H1 (cell line): ENCODE results near the gene LTBP1. TPM values are rescaled to one million over a fixed set of nuclear protein-coding genes. Genes with fewer than 3 reads are reported as not detected.

Experiments used
- CTCF ChIA-PET: fragments of 300-600 bp; sonication (Branson Sonifier 250); formaldehyde crosslinking; loops from one replicate; lab custom pipeline; 2021; ENCODE audit not compliant: partially characterized antibody; lab: Charles Lee
- POLR2A ChIA-PET: fragments of 300-600 bp; sonication (Branson Sonifier 250); formaldehyde crosslinking; loops from one replicate; lab custom pipeline; 2021; ENCODE audit warnings: inconsistent platforms; ENCODE audit not compliant: partially characterized antibody; lab: Charles Lee
- DNase-seq, 2 experiments: peaks; one replicate each; pipeline versions ENCODE4 v3.0.0 to v3.0.0-alpha.2; 2010 to 2022; ENCODE audit warnings: low spot score in 2 of 2, low read depth in 1 of 2, mixed read lengths in 1 of 2
- FAIRE-seq: peaks from 2 replicates; lab custom pipeline; 2011; peaks lifted over from hg19 to GRCh38; lab: Jason Lieb, UNC
- H2AFZ ChIP-seq: 2 replicates; pipeline ENCODE4 v1.8.1; 2012; ENCODE audit warnings: low read length, inconsistent platforms
- H2AK5ac ChIP-seq: 2 replicates; pipeline ENCODE4 v1.6.1; 2013; ENCODE audit warnings: low read depth, low read length
- H2BK120ac ChIP-seq: replicated peaks from 2 replicates; pipeline ENCODE3; 2013; ENCODE audit warnings: low read depth, low read length, inconsistent platforms
- H2BK12ac ChIP-seq: 2 replicates; pipeline ENCODE4 v1.6.1; 2013; ENCODE audit warnings: low read depth, low read length
- H2BK15ac ChIP-seq: 2 replicates; pipeline ENCODE4 v1.6.1; 2013; ENCODE audit warnings: low read length
- H2BK20ac ChIP-seq: 2 replicates; pipeline ENCODE4 v1.6.1; 2013; ENCODE audit warnings: low read length
- H2BK5ac ChIP-seq: 2 replicates; pipeline ENCODE4 v1.6.1; 2013; ENCODE audit warnings: low read depth, low read length
- H3K14ac ChIP-seq: 2 replicates; pipeline ENCODE4 v1.6.1; 2013; ENCODE audit warnings: inconsistent platforms; ENCODE audit not compliant: insufficient read length
- H3K18ac ChIP-seq: 2 replicates; pipeline ENCODE4 v1.6.1; 2013; ENCODE audit warnings: low read length; ENCODE audit errors: extremely low read depth
- H3K23ac ChIP-seq: 2 replicates; pipeline ENCODE4 v1.6.1; 2013; ENCODE audit warnings: inconsistent platforms; ENCODE audit not compliant: insufficient read length
- H3K23me2 ChIP-seq: 2 replicates; pipeline ENCODE4 v1.6.1; 2013; ENCODE audit warnings: low read depth, low read length
- H3K27ac ChIP-seq: 2 replicates; pipeline ENCODE4 v1.6.1; 2011; ENCODE audit warnings: low read depth, low read length, inconsistent platforms
- H3K27me3 ChIP-seq, 4 experiments: replicated peaks in 1 of 4; 1 replicate in 1 of 4; 2 replicates in 3 of 4; pipeline versions ENCODE4 v1.6.1 to v1.8.1; 2011 to 2013; ENCODE audit warnings: low read length in 3 of 4, mild to moderate bottlenecking in 3 of 4, inconsistent platforms in 2 of 4, mixed read lengths in 2 of 4, moderate library complexity in 1 of 4; ENCODE audit not compliant: control insufficient read depth in 3 of 4, insufficient read depth in 3 of 4; ENCODE audit errors: extremely low read depth in 1 of 4
- H3K36me3 ChIP-seq, 4 experiments: 2 replicates each; pipeline versions ENCODE4 v1.6.1 to v1.8.1; 2011 to 2013; ENCODE audit warnings: mild to moderate bottlenecking in 4 of 4, low read length in 3 of 4, moderate library complexity in 2 of 4, control low read depth in 1 of 4, inconsistent platforms in 1 of 4; ENCODE audit not compliant: insufficient read depth in 4 of 4, control insufficient read depth in 2 of 4
- H3K4ac ChIP-seq: replicated peaks from 2 replicates; pipeline ENCODE3; 2013; ENCODE audit warnings: low read length, low read depth, mixed read lengths, inconsistent platforms; ENCODE audit not compliant: insufficient read length
- H3K4me1 ChIP-seq, 4 experiments: replicated peaks in 1 of 4; 1 replicate in 1 of 4; 2 replicates in 3 of 4; pipeline versions ENCODE4 v1.6.1 to v1.8.1; 2011 to 2013; ENCODE audit warnings: low read length in 3 of 4, inconsistent platforms in 2 of 4, mixed read lengths in 1 of 4; ENCODE audit not compliant: insufficient read depth in 4 of 4, control insufficient read depth in 3 of 4
- H3K4me2 ChIP-seq, 2 experiments: 2 replicates each; pipeline versions ENCODE4 v1.6.1 to v1.8.1; 2011 to 2013; ENCODE audit warnings: low read depth in 2 of 2, low read length in 2 of 2, control low read depth in 1 of 2, inconsistent platforms in 1 of 2, mild to moderate bottlenecking in 1 of 2; ENCODE audit not compliant: insufficient read depth in 1 of 2
- H3K4me3 ChIP-seq, 4 experiments: fragments of 200-600, 300-600 bp in 1 of 4; sonication (generic), shearing (Covaris generic), sonication (Bioruptor Twin) in 1 of 4; 2 replicates each; pipeline versions ENCODE4 v1.5.1 to v1.8.1; 2011 to 2016; ENCODE audit warnings: low read length in 4 of 4, low read depth in 3 of 4, control low read depth in 2 of 4, inconsistent platforms in 2 of 4, mild to moderate bottlenecking in 2 of 4, mixed read lengths in 1 of 4, moderate library complexity in 1 of 4; ENCODE audit not compliant: insufficient read depth in 2 of 4; ENCODE audit errors: extremely low read depth in 1 of 4
- H3K56ac ChIP-seq: replicated peaks from 2 replicates; pipeline ENCODE3; 2013; ENCODE audit warnings: low read depth, mild to moderate bottlenecking, mixed read lengths, low read length, inconsistent platforms; ENCODE audit not compliant: insufficient read length
- H3K79me1 ChIP-seq: 2 replicates; pipeline ENCODE4 v1.6.1; 2013; ENCODE audit warnings: low read depth, low read length, control low read depth
- H3K79me2 ChIP-seq, 2 experiments: 2 replicates each; pipeline versions ENCODE4 v1.6.1 to v1.8.1; 2012 to 2013; ENCODE audit warnings: low read length in 2 of 2, mild to moderate bottlenecking in 2 of 2, inconsistent platforms in 1 of 2; ENCODE audit not compliant: insufficient read depth in 2 of 2, control insufficient read depth in 1 of 2
- H3K9ac ChIP-seq, 4 experiments: replicated peaks in 1 of 4; 1 replicate in 1 of 4; 2 replicates in 3 of 4; pipeline versions ENCODE4 v1.6.1 to v1.8.1; 2011 to 2013; ENCODE audit warnings: low read depth in 3 of 4, low read length in 3 of 4, control low read depth in 2 of 4, mild to moderate bottlenecking in 2 of 4, moderate library complexity in 2 of 4, inconsistent platforms in 1 of 4; ENCODE audit errors: extremely low read depth in 1 of 4
- H3K9me3 ChIP-seq, 2 experiments: 2 replicates each; pipeline versions ENCODE4 v1.6.1 to v1.8.1; 2012 to 2013; ENCODE audit warnings: mild to moderate bottlenecking in 2 of 2, moderate library complexity in 2 of 2, control low read depth in 1 of 2, inconsistent platforms in 1 of 2, low read depth in 1 of 2, low read length in 1 of 2, mixed read lengths in 1 of 2; ENCODE audit not compliant: insufficient read depth in 2 of 2
- H4K20me1 ChIP-seq, 2 experiments: replicated peaks in 1 of 2; 2 replicates each; pipeline versions ENCODE3 to v1.8.1; 2011 to 2013; ENCODE audit warnings: inconsistent platforms in 2 of 2, low read length in 2 of 2, mild to moderate bottlenecking in 1 of 2; ENCODE audit not compliant: insufficient read depth in 2 of 2, control insufficient read depth in 1 of 2
- H4K5ac ChIP-seq: 2 replicates; pipeline ENCODE4 v1.6.1; 2013; ENCODE audit warnings: low read length, low read depth, mixed read lengths, inconsistent platforms; ENCODE audit not compliant: insufficient read length
- H4K8ac ChIP-seq: 2 replicates; pipeline ENCODE4 v1.8.0; 2013; ENCODE audit warnings: mild to moderate bottlenecking, moderate library complexity, low read length, inconsistent platforms; ENCODE audit not compliant: insufficient read depth; ENCODE audit errors: extremely low read depth
- H4K91ac ChIP-seq: replicated peaks from 2 replicates; pipeline ENCODE3; 2013; ENCODE audit warnings: low read length, mixed read lengths, inconsistent platforms; ENCODE audit not compliant: insufficient read length
- EZH2 ChIP-seq: fragments of 200-600 bp; sonication (generic); IDR thresholded peaks from 2 replicates; pipeline ENCODE4 v1.7.1; 2012; ENCODE audit warnings: low read depth, mild to moderate bottlenecking, moderate library complexity, low read length, inconsistent platforms; ENCODE audit not compliant: severe bottlenecking
- FOSL1 ChIP-seq: IDR thresholded peaks from 2 replicates; pipeline ENCODE4 v1.6.1; 2011; ENCODE audit warnings: mild to moderate bottlenecking, low read depth, low read length, moderate library complexity; ENCODE audit not compliant: insufficient read depth
- KDM5A ChIP-seq: fragments of 200-600 bp; IDR thresholded peaks from 2 replicates; pipeline ENCODE4 v1.7.1; 2012; ENCODE audit warnings: mild to moderate bottlenecking, low read length, inconsistent platforms, mixed read lengths
- SAP30 ChIP-seq: fragments of 300-600 bp; sonication (generic); IDR thresholded peaks from 2 replicates; pipeline ENCODE4 v1.7.1; 2012; ENCODE audit warnings: low read length, moderate library complexity, mild to moderate bottlenecking, inconsistent platforms; ENCODE audit not compliant: insufficient read depth, insufficient replicate concordance
- SIRT6 ChIP-seq: IDR thresholded peaks from one replicate; pipeline ENCODE4 v1.7.1; 2012; ENCODE audit warnings: low read length, inconsistent platforms
- SP1 ChIP-seq: IDR thresholded peaks from 2 replicates; pipeline ENCODE4 v1.6.1; 2011; ENCODE audit warnings: low read depth, low read length
- WGBS, 2 experiments: shearing (Covaris generic) in 1 of 2; methylation state at CpG; one replicate each; pipeline versions ENCODE4 v1.1.6 to v1.1.7; 2013 to 2015; ENCODE audit warnings: low lambda C conversion rate in 2 of 2, mixed read lengths in 2 of 2, inconsistent platforms in 1 of 2, low coverage in 1 of 2, missing lambda C conversion rate in 1 of 2; ENCODE audit not compliant: insufficient replicate concordance in 2 of 2, insufficient coverage in 1 of 2, insufficient read length in 1 of 2; ENCODE audit errors: extremely low coverage in 1 of 2, missing lambda C conversion rate in 1 of 2; 5-methylcytosine and 5-hydroxymethylcytosine counted together
- polyA plus RNA-seq, 7 experiments: library from polyadenylated mRNA; depleted of rRNA in 3 of 7; stranded (reverse) in 5 of 7; unstranded in 2 of 7; fragments of >200 nt in 5 of 7; fragments of 200-250 nt in 2 of 7; gene quantifications; 1 replicate in 5 of 7; 2 replicates in 1 of 7; 4 replicates in 1 of 7; pipeline versions ENCODE4 v1.2.1 to v1.2.3, GENCODE V29; 2011 to 2013; ENCODE audit warnings: missing spikeins in 2 of 7, mixed read lengths in 2 of 7
- total RNA-seq: library from RNA; stranded (reverse); fragmentation: NEBNext Ultra II Directional; extraction: Animal tissue kit (Norgen Biotek cat#: 25700); gene quantifications from 2 replicates; pipeline ENCODE4 v1.2.1, GENCODE V29; 2021

Gene LTBP1
- total and polyA plus RNA-seq, 2 of the 8 experiments (the other 6 are each of a cell fraction or from before 2014, with no cell fraction given) = 15.4 to 24.7 TPM

DNA sequence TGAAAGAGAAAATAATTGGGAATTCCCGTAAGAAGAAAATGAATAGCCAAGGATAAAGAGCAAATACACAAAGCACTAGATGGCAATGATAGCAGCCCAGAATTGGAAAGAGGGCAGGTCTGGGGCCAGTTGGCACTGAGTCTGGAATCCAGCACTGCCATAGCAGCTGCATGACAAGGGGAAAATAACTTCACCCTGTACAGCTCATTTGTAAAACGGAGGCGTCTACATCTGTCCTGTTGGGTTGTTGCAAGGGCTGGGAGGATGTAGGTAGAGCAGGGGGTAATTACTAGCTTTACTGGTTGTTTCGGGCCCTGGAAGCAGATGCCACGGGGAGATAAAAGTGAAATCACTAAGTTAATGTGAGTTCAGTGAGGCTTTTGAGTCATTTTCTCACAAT lies 419.7 kb downstream of the LTBP1 start:
- 87% methylated on average over 5 of the region's 5 CpGs; no CpG with 5 or more reads in 1 of the 2 experiments for WGBS, 2 experiments
- Histone ChIP-seq H2AK5ac (no peak overlapping the region), H3K27ac (no peak overlapping the region), H4K5ac (no peak overlapping the region), H3K79me1 (no peaks in the 10 kb centered on the region), H3K4ac (no peak overlapping the region), H2BK20ac (no peak overlapping the region), H3K27me3 (no peaks in the 10 kb centered on the region), H3K4me1 (no peaks in the 10 kb centered on the region), H3K23ac (no peak overlapping the region), H3K14ac (no peak overlapping the region), H3K9me3 (no peaks in the 10 kb centered on the region), H3K23me2 (no peaks in the 10 kb centered on the region), H3K9ac (no peak overlapping the region), H3K4me3 (no peak overlapping the region), H2BK120ac (no peak overlapping the region), H2BK12ac (no peak overlapping the region), H4K91ac (no peak overlapping the region), H3K79me2 (no peaks in the 10 kb centered on the region), H3K56ac (no peak overlapping the region), H4K8ac (no peak overlapping the region), H4K20me1 (no peaks in the 10 kb centered on the region), H2AFZ (no peak overlapping the region), H3K36me3 (no peaks in the 10 kb centered on the region), H2BK5ac (no peak overlapping the region), H3K18ac (no peak overlapping the region), H3K4me2 (no peak overlapping the region), H2BK15ac (no peak overlapping the region)
- TF ChIP-seq EZH2 = no peak
- TF ChIP-seq FOSL1 = no peak
- TF ChIP-seq SP1 = no peak
- TF ChIP-seq SAP30 = no peak
- no peak for TF ChIP-seq SIRT6
- no peak for TF ChIP-seq KDM5A
- CTCF ChIA-PET = interaction anchor here (0.8 to 2.1 kb wide), 3 partner anchors 10 to 14 kb away, joined by 3 to 14 read pairs (median 3); no protein-coding TSS in a partner anchor
- POLR2A ChIA-PET = no interaction called here
- FAIRE-seq (no peak), DNase-seq (no peak)
